Fibroblast of the aortic adventitia (primary cell): Measurements from ENCODE around the gene TNFAIP8L1. TPM values are rescaled to one million over a fixed set of nuclear protein-coding genes. Genes with fewer than 3 reads are reported as not detected.
A peak's percentile ranks its signal among the peaks of the same experiment; 100 is the strongest.

Source experiments
- DNase-seq: peaks from one replicate; pipeline ENCODE4 v3.0.0-alpha.2; 2010; ENCODE audit warnings: low read depth
- H3K4me3 ChIP-seq: 2 replicates; pipeline ENCODE4 v1.5.1; 2011; ENCODE audit warnings: low read depth, mild to moderate bottlenecking, control low read depth, low read length, moderate library complexity
- CTCF ChIP-seq: IDR thresholded peaks from 2 replicates; pipeline ENCODE4 v1.5.1; 2011; ENCODE audit warnings: mild to moderate bottlenecking, low read length, control low read depth, inconsistent platforms; ENCODE audit not compliant: insufficient read depth
- total RNA-seq: library from RNA; depleted of rRNA; stranded (reverse); fragments of >200 nt; gene quantifications from 2 replicates; pipeline ENCODE4 v1.2.3, GENCODE V29; 2012; ENCODE audit warnings: low replicate concordance

TNFAIP8L1 gene
- total RNA-seq, 1 donor: 2.3 TPM

- H3K4me3 ChIP-seq: no peak overlapping the region
- no peak for DNase-seq
- no peak for TF ChIP-seq CTCF
Observed at GRCh38 chr19:4656102-4656501, 16.8 kb downstream of the TNFAIP8L1 start.

- no peak for TF ChIP-seq CTCF
- H3K4me3 ChIP-seq: no peak overlapping the region
- DNase-seq: no peak
Observed at GRCh38 chr19:4657262-4657661, 17.9 kb downstream of the TNFAIP8L1 start.

- H3K4me3 ChIP-seq: no peak overlapping the region
- TF ChIP-seq CTCF: no peak
- DNase-seq: no peak
Observed at GRCh38 chr19:4657835-4658234, 18.5 kb downstream of the TNFAIP8L1 start.

- no peak for DNase-seq
Observed at GRCh38 chr19:4660181-4660791, 21.0 kb downstream of the TNFAIP8L1 start.

GRCh38 chr19:4660993-4661392 is 21.7 kb downstream of the TNFAIP8L1 start:
- DNase-seq: no peak
- H3K4me3 ChIP-seq: no peak overlapping the region
- TF ChIP-seq CTCF: no peak

More at GRCh38 chr19:4660181-4660791, 21.0 kb downstream of the TNFAIP8L1 start:
- no peak overlapping the region for H3K4me3 ChIP-seq
- TF ChIP-seq CTCF: peak; percentile 12

- no peak for TF ChIP-seq CTCF
- no peak overlapping the region for H3K4me3 ChIP-seq
- DNase-seq: no peak
Observed at GRCh38 chr19:4662020-4662695, 22.8 kb downstream of the TNFAIP8L1 start.
